Esophagus squamous epithelium (tissue), 5 donors: Measurements from ENCODE around the gene TUBGCP5. TPM values are rescaled to one million over a fixed set of nuclear protein-coding genes. Genes with fewer than 3 reads are reported as not detected.
"Not testable (repeated sequence)": the region's sequence is repeated elsewhere in the genome, so short reads cannot be mapped to it uniquely, and the experiment has no call there.

Source experiments
- DNase-seq: peaks from one replicate; lab custom pipeline; 2025; lab: John Stamatoyannopoulos, UW
- H3K27ac ChIP-seq, 4 donors: fragments of 200-600 bp; sonication (generic); one replicate each; pipeline ENCODE4 v1.5.1; 2016 to 2019; ENCODE audit warnings: mild to moderate bottlenecking in 1 of 4
- H3K27me3 ChIP-seq, 4 donors: fragments of 200-600 bp; sonication (generic); 1 replicate in 3 of 4; 2 replicates in 1 of 4; pipeline versions ENCODE4 v1.5.1 to v1.6.0; 2017 to 2021; ENCODE audit warnings: antibody characterized with exemption in 1 of 4
- H3K36me3 ChIP-seq, 3 donors: fragments of 200-600 bp; sonication (generic); one replicate each; pipeline ENCODE4 v1.5.1; 2016 to 2019
- H3K4me1 ChIP-seq, 3 donors: fragments of 200-600 bp; sonication (generic); one replicate each; pipeline ENCODE4 v1.5.1; 2017 to 2019
- H3K4me3 ChIP-seq, 4 donors: fragments of 200-600 bp; sonication (generic); 1 replicate in 3 of 4; 2 replicates in 1 of 4; pipeline ENCODE4 v1.5.1; 2016 to 2019; ENCODE audit warnings: mild to moderate bottlenecking in 2 of 4, moderate library complexity in 1 of 4
- H3K9me3 ChIP-seq, 3 donors: fragments of 200-600 bp; sonication (generic); one replicate each; pipeline ENCODE4 v1.5.1; 2016 to 2019
- POLR2A ChIP-seq, 4 donors: fragments of 450-650 bp; IDR thresholded peaks; one replicate each; pipeline ENCODE4 v1.6.1; 2017; ENCODE audit warnings: antibody characterized with exemption in 4 of 4, mild to moderate bottlenecking in 4 of 4, moderate library complexity in 3 of 4
- WGBS, 2 donors: methylation state at CpG; one replicate each; pipeline ENCODE4 v1.1.5; 2018; 5-methylcytosine and 5-hydroxymethylcytosine counted together
- intact Hi-C: fragments of 100-400 bp; cut with DNase I; formaldehyde crosslinking; loops from one replicate; pipeline ENCODE4 v1.15.0; 2022
- total RNA-seq, 4 donors: library from RNA; depleted of rRNA; stranded (reverse); fragments of >200 nt; gene quantifications; one replicate each; pipeline ENCODE4 v1.1.0, GENCODE V29; 2016
- TF ChIP-seq, protein P1 (sequence below), 6 experiments: fragments of 450-650 bp in 4 of 6; fragments of 200-600 bp in 2 of 6; sonication (generic) in 2 of 6; IDR thresholded peaks; one replicate each; pipeline ENCODE4 v1.5.1; 2016 to 2019; ENCODE audit warnings: antibody characterized with exemption in 6 of 6, mild to moderate bottlenecking in 4 of 6, moderate library complexity in 4 of 6
- donor health status: DM: yes; HTN: yes; CAD: no.

The TUBGCP5 gene
- total RNA-seq, 4 donors from 2014 or later = 10.6 to 33.6 (median 20.0) TPM

DNA sequence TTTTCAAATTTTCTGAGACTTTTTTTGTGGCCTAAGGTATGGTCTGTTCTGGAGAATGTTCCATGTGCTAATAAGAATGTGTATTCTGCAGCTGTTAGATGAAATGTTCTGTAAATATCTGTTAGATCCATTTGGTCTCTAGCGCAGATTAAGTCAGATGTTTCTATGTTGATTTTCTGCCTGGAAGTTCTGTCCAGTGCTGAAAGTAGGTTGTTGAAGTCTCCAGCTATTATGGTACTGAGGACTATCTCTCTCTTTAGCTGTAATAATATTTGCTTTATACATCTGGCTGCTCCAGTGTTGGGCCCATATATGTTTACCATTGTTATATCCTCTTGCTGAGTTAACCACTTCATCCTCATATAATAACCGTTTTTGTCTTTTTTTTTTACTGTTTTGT is 13.2 kb upstream of the TUBGCP5 start:
- H3K9me3 ChIP-seq = no peaks in the 10 kb centered on the region
- TF ChIP-seq POLR2A (IDR thresholded peaks at IDR 0.05) = no peak
- TF ChIP-seq, protein P1, sequence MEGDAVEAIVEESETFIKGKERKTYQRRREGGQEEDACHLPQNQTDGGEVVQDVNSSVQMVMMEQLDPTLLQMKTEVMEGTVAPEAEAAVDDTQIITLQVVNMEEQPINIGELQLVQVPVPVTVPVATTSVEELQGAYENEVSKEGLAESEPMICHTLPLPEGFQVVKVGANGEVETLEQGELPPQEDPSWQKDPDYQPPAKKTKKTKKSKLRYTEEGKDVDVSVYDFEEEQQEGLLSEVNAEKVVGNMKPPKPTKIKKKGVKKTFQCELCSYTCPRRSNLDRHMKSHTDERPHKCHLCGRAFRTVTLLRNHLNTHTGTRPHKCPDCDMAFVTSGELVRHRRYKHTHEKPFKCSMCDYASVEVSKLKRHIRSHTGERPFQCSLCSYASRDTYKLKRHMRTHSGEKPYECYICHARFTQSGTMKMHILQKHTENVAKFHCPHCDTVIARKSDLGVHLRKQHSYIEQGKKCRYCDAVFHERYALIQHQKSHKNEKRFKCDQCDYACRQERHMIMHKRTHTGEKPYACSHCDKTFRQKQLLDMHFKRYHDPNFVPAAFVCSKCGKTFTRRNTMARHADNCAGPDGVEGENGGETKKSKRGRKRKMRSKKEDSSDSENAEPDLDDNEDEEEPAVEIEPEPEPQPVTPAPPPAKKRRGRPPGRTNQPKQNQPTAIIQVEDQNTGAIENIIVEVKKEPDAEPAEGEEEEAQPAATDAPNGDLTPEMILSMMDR (IDR thresholded peaks at IDR 0.05) = no peak
- DNase-seq = no peak
- no peaks in the 10 kb centered on the region for H3K36me3 ChIP-seq
- WGBS, 2 donors = 57 to 63% methylated on average over 2 of the region's 2 CpGs
- no peak overlapping the region for H3K4me3 ChIP-seq
- peaks cover 0 to 4% (median 0%) of the 10 kb centered on the region in 3 donors for H3K4me1 ChIP-seq
- H3K27me3 ChIP-seq = peaks cover 0 to 9% (median 0%) of the 10 kb centered on the region in 4 donors
- intact Hi-C loops = no loop called here
- no peak overlapping the region for H3K27ac ChIP-seq

DNA sequence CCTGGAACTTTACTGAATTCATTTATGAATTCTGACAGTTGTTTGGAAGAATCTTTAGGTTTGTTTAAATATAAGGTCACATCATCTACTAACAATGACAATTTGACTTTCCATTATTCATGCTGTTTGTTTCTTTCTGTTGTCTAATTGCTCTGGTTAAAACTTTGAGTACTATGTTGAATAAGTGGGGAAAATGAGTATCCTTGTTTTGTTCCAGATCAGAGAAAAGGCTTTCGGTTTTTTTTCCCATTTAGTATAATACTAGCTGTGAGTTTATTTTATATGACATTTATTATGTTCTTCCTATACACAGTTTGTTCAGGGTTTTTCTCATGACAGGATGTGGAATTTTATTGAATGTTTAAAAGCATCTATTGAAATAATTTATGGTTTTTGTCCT is 11.3 kb upstream of the TUBGCP5 start:
- Histone ChIP-seq H3K27me3 (peaks cover 0 to 2% (median 0%) of the 10 kb centered on the region in 4 donors), H3K27ac (no peak overlapping the region), H3K36me3 (no peaks in the 10 kb centered on the region), H3K4me1 (peaks cover 0 to 4% (median 0%) of the 10 kb centered on the region in 3 donors), H3K4me3 (no peak overlapping the region), H3K9me3 (no peaks in the 10 kb centered on the region)
- no peak for DNase-seq
- WGBS, 2 donors = 44 to 54% methylated on average over 1 of the region's 1 CpG
- intact Hi-C loops = no loop called here
- TF ChIP-seq POLR2A (IDR thresholded peaks at IDR 0.05) = no peak
- TF ChIP-seq, protein P1 (IDR thresholded peaks at IDR 0.05) = no peak

DNA sequence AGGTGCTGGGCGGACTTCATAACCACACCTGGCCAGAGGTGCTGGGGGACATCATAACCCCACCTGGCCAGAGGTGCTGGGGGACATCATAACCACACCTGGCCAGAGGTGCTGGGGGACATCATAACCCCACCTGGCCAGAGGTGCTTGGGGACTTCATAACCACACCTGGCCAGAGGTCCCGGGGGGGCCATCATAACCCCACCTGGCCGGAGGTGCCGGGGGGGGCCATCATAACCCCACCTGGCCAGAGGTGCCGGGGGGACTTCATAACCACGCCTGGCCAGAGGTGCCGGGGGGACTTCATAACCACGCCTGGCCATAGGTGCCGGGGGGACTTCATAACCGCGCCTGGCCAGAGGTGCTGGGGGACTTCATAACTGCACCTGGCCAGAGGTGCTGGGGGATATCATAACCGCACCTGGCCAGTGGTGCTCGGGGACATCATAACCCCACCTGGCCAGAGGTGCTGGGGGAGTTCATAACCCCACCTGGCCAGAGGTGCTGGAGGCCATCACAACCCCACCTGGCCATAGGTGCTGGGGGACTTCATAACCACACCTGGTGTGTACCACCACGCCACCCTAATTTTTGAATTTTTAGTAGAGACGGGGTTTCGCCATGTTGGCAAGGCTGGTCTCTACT is 10.7 kb upstream of the TUBGCP5 start:
- Histone ChIP-seq H3K27ac (no peak overlapping the region), H3K36me3 (no peaks in the 10 kb centered on the region), H3K27me3 (no peaks in the 10 kb centered on the region), H3K4me1 (peaks cover 0 to 4% (median 0%) of the 10 kb centered on the region in 3 donors), H3K9me3 (no peaks in the 10 kb centered on the region), H3K4me3 (no peak overlapping the region)
- WGBS, 2 donors = 66 to 81% methylated on average over 2 to 4 of the region's 16 CpGs
- no peak for DNase-seq
- intact Hi-C loops = no loop called here
- TF ChIP-seq POLR2A (IDR thresholded peaks at IDR 0.05) = no peak
- TF ChIP-seq, protein P1 (IDR thresholded peaks at IDR 0.05) = no peak

DNA sequence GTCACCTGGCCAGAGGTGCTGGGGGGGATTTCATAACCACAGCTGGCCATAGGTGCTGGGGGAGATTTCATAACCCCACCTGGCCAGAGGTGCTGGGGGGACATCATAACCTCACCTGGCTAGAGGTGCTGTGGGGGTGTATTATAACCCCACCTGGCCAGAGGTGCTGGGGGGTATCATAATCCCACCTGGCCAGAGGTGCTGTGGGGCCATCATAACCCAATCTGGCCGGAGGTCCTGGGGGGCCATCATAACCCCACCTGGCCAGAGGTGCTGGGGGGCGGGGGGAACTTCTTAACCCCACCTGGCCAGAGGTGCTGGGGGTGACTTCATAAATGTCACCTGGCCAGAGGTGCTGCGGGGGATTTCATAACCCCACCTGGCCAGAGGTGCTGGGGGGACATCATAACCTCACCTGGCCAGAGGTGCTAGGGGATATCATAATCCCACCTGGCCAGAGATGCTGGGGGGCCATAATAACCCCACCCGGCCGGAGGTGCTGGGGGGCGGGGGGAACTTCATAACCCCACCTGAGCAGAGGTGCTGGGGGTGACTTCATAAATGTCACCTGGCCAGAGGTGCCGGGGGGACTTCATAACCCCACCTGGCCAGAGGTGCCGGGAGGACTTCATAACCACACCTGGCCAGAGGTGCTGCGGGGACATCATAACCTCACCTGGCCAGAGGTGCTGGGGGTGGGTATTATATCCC is 9.4 kb upstream of the TUBGCP5 start:
- H3K9me3 ChIP-seq, DNase-seq, H3K27ac ChIP-seq, H3K4me3 ChIP-seq, H3K27me3 ChIP-seq, H3K4me1 ChIP-seq, H3K36me3 ChIP-seq, intact Hi-C loops: not testable (repeated sequence)
- 80% methylated on average over 1 to 2 of the region's 9 CpGs for WGBS, 2 donors

DNA sequence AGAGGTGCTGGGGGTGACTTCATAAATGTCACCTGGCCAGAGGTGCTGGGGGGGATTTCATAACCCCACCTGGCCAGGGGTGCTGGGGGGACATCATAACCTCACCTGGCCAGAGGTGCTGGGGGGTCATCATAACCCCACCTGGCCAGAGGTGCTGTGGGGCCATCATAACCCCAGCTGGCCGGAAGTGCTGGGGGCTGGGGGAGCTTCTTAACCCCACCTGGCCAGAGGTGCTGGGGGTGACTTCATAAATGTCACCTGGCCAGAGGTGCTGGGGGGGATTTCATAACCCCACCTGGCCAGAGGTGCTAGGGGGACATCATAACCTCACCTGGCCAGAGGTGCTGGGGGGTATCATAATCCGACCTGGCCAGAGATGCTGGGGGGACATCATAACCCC is 4.6 kb upstream of the TUBGCP5 start:
- H3K27me3 ChIP-seq, intact Hi-C loops, H3K9me3 ChIP-seq, H3K4me3 ChIP-seq, H3K4me1 ChIP-seq, H3K27ac ChIP-seq, H3K36me3 ChIP-seq, DNase-seq: not testable (repeated sequence)
- WGBS, 2 donors = 66 to 83% methylated on average over 1 to 2 of the region's 2 CpGs

DNA sequence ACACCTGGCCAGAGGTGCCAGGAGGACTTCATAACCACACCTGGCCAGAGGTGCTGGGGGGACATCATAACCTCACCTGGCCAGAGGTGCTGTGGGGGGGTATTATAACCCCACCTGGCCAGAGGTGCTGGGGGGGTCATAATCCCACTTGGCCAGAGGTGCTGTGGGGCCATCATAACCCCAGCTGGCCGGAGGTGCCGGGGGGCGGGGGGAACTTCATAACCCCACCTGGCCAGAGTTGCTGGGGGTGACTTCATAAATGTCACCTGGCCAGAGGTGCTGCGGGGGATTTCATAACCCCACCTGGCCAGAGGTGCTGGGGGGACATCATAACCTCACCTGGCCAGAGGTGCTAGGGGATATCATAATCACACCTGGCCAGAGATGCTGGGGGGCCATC is 4.2 kb upstream of the TUBGCP5 start:
- H3K9me3 ChIP-seq, H3K36me3 ChIP-seq, H3K27ac ChIP-seq, DNase-seq, H3K4me3 ChIP-seq, intact Hi-C loops, H3K27me3 ChIP-seq: not testable (repeated sequence)
- peaks cover 0 to 10% (median 2%) of the 10 kb centered on the region in 3 donors for H3K4me1 ChIP-seq
- 92 to 93% methylated on average over 2 to 4 of the region's 4 CpGs for WGBS, 2 donors

DNA sequence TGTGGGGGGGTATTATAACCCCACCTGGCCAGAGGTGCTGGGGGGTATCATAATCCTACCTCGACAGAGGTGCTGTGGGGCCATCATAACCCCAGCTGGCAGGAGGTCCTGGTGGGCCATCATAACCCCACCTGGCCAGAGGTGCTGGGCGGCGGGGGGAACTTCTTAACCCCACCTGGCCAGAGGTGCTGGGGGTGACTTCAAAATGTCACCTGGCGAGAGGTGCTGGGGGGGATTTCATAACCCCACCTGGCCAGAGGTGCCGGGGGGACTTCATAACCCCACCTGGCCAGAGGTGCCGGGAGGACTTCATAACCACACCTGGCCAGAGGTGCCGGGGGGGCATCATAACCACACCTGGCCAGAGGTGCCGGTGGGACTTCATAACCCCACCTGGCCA is 2.4 kb upstream of the TUBGCP5 start:
- H3K4me3 ChIP-seq, H3K9me3 ChIP-seq, H3K27ac ChIP-seq, H3K36me3 ChIP-seq, H3K27me3 ChIP-seq, DNase-seq, intact Hi-C loops: not testable (repeated sequence)
- H3K4me1 ChIP-seq = peaks cover 4 to 26% (median 8%) of the 10 kb centered on the region in 3 donors
- WGBS, 2 donors = 62 to 73% methylated on average over 2 to 3 of the region's 8 CpGs
